ENCODE measurements around the gene CFAP58. TPM values are rescaled to one million over a fixed set of nuclear protein-coding genes. Genes with fewer than 3 reads are reported as not detected.
A peak's percentile ranks its signal among the peaks of the same experiment; 100 is the strongest.

Gene CFAP58
- total RNA-seq, 4 donors from 2014 or later, result 0.71 to 1.6 (median 1.0) TPM

GRCh38 chr10:104483582-104483981 is 129.9 kb downstream of the CFAP58 start:
- no peaks in the 10 kb centered on the region for H3K36me3 ChIP-seq
- H3K4me3 ChIP-seq, result no peak overlapping the region
- intact Hi-C loops (cut with DNase I), result no loop called here
- DNase-seq (ENCODE audit: extremely low spot score), result peak; percentile 60
- H3K4me1 ChIP-seq, result no peaks in the 10 kb centered on the region
- TF ChIP-seq POLR2AphosphoS5 (IDR thresholded peaks at IDR 0.05) (no peak), POLR2A (IDR thresholded peaks at IDR 0.05; ENCODE audit: low read depth) (no peak), CTCF (IDR thresholded peaks at IDR 0.05) (no peak), EP300 (IDR thresholded peaks at IDR 0.05) (no peak)
- H3K27me3 ChIP-seq, result peaks cover 0 to 11% (median 0%) of the 10 kb centered on the region in 4 donors
- H3K9me3 ChIP-seq, result no peaks in the 10 kb centered on the region
- WGBS, result 71% methylated on average over 6 of the region's 6 CpGs
- H3K27ac ChIP-seq (replicated peaks in 1 of 4), result no peak overlapping the region

- H3K9me3 ChIP-seq, result no peaks in the 10 kb centered on the region
- 71% methylated on average over 3 of the region's 3 CpGs for WGBS
- DNase-seq (ENCODE audit: extremely low spot score), result no peak
- TF ChIP-seq CTCF (IDR thresholded peaks at IDR 0.05) (no peak), POLR2A (IDR thresholded peaks at IDR 0.05; ENCODE audit: low read depth) (no peak), POLR2AphosphoS5 (IDR thresholded peaks at IDR 0.05) (no peak), EP300 (IDR thresholded peaks at IDR 0.05) (no peak)
- intact Hi-C loops (cut with DNase I), result no loop called here
- no peak overlapping the region for H3K27ac ChIP-seq (replicated peaks in 1 of 4)
- H3K4me3 ChIP-seq, result no peak overlapping the region
- no peaks in the 10 kb centered on the region for H3K4me1 ChIP-seq
- peaks cover 0 to 11% (median 0%) of the 10 kb centered on the region in 4 donors for H3K27me3 ChIP-seq
- no peaks in the 10 kb centered on the region for H3K36me3 ChIP-seq
These were observed 132.0 kb downstream of the CFAP58 start for GRCh38 chr10:104485632-104486031.

- H3K27ac ChIP-seq (replicated peaks in 1 of 4), result no peak overlapping the region
- DNase-seq (ENCODE audit: extremely low spot score), result no peak
- TF ChIP-seq POLR2A (IDR thresholded peaks at IDR 0.05; ENCODE audit: low read depth) (no peak), POLR2AphosphoS5 (IDR thresholded peaks at IDR 0.05) (no peak), CTCF (IDR thresholded peaks at IDR 0.05) (no peak), EP300 (IDR thresholded peaks at IDR 0.05) (no peak)
- H3K27me3 ChIP-seq, result peaks cover 0 to 11% (median 0%) of the 10 kb centered on the region in 4 donors
- no peaks in the 10 kb centered on the region for H3K9me3 ChIP-seq
- H3K4me3 ChIP-seq, result no peak overlapping the region
- H3K4me1 ChIP-seq, result no peaks in the 10 kb centered on the region
- intact Hi-C loops (cut with DNase I), result no loop called here
- 90% methylated on average over 1 of the region's 1 CpG for WGBS
- no peaks in the 10 kb centered on the region for H3K36me3 ChIP-seq
These were observed 133.2 kb downstream of the CFAP58 start for GRCh38 chr10:104486803-104487202.

- Histone ChIP-seq H3K9me3 (no peaks in the 10 kb centered on the region), H3K4me3 (no peak overlapping the region), H3K27ac (replicated peaks in 1 of 4) (no peak overlapping the region), H3K4me1 (peaks cover 0 to 8% (median 3%) of the 10 kb centered on the region in 4 donors), H3K36me3 (no peaks in the 10 kb centered on the region), H3K27me3 (peaks cover 0 to 6% (median 0%) of the 10 kb centered on the region in 4 donors)
- WGBS, result 64% methylated on average over 7 of the region's 7 CpGs
- intact Hi-C loops (cut with DNase I), result no loop called here
- no peak for DNase-seq (ENCODE audit: extremely low spot score)
- no peak for TF ChIP-seq CTCF (IDR thresholded peaks at IDR 0.05)
- no peak for TF ChIP-seq EP300 (IDR thresholded peaks at IDR 0.05)
- no peak for TF ChIP-seq POLR2A (IDR thresholded peaks at IDR 0.05; ENCODE audit: low read depth)
- TF ChIP-seq POLR2AphosphoS5 (IDR thresholded peaks at IDR 0.05), result no peak
These were observed 134.3 kb downstream of the CFAP58 start for GRCh38 chr10:104487794-104488438.

GRCh38 chr10:104488439-104488832 is 134.8 kb downstream of the CFAP58 start:
- H3K27ac ChIP-seq (replicated peaks in 1 of 4), result no peak overlapping the region
- H3K27me3 ChIP-seq, result peaks cover 0 to under 1% (median 0%) of the 10 kb centered on the region in 4 donors
- H3K4me1 ChIP-seq, result peaks cover 0 to 12% (median 6%) of the 10 kb centered on the region in 4 donors
- 77% methylated on average over 2 of the region's 2 CpGs for WGBS
- no peaks in the 10 kb centered on the region for H3K9me3 ChIP-seq
- H3K36me3 ChIP-seq, result no peaks in the 10 kb centered on the region
- H3K4me3 ChIP-seq, result no peak overlapping the region
- intact Hi-C loops (cut with DNase I), result no loop called here
- TF ChIP-seq POLR2A (IDR thresholded peaks at IDR 0.05; ENCODE audit: low read depth) (no peak), CTCF (IDR thresholded peaks at IDR 0.05) (no peak), EP300 (IDR thresholded peaks at IDR 0.05) (no peak), POLR2AphosphoS5 (IDR thresholded peaks at IDR 0.05) (no peak)
- no peak for DNase-seq (ENCODE audit: extremely low spot score)
